HG03108 (cell line): ENCODE measurements around the gene OR2AT4.
"Not testable (repeated sequence)": the region's sequence is repeated elsewhere in the genome, so short reads cannot be mapped to it uniquely, and the experiment has no call there.

Source experiments
- ATAC-seq: cut with Tn5 transposase; IDR thresholded peaks from one replicate; pipeline ENCODE4 v1.9.1; 2021; ENCODE audit warnings: moderate library complexity; ENCODE audit not compliant: unreplicated experiment

Gene OR2AT4

GRCh38 chr11:75096456-75097172 lies at the start of gene OR2AT4:
Gene OR2AT4, minus strand, starts transcription at chr11:75096876.
- no peak for ATAC-seq

DNA sequence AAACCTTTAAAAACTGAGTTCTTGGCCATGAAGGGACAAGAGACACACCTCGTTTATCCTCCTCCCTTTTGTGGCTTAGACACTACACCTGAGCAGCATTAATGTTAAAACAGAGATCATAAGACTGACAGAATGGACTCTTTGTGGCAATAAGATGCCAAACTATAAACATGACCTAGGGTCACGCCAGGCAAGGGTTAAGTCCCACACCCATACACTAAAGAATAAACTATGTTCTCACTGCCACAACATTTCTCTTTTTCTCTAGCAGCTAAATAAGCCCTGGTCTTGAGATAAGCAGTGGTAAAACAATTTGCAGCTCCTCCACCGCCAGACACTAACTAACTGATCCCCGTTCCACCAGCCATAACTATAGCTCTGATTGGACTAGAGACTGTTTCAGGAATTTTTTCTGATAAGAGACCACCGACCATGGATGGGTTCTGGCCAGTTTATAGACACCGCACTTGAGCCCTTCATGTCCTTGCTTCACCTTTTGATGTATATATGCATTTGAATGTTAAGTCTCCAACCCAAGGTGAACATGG lies 49.4 kb upstream of the OR2AT4 start:
- no peak for ATAC-seq

DNA sequence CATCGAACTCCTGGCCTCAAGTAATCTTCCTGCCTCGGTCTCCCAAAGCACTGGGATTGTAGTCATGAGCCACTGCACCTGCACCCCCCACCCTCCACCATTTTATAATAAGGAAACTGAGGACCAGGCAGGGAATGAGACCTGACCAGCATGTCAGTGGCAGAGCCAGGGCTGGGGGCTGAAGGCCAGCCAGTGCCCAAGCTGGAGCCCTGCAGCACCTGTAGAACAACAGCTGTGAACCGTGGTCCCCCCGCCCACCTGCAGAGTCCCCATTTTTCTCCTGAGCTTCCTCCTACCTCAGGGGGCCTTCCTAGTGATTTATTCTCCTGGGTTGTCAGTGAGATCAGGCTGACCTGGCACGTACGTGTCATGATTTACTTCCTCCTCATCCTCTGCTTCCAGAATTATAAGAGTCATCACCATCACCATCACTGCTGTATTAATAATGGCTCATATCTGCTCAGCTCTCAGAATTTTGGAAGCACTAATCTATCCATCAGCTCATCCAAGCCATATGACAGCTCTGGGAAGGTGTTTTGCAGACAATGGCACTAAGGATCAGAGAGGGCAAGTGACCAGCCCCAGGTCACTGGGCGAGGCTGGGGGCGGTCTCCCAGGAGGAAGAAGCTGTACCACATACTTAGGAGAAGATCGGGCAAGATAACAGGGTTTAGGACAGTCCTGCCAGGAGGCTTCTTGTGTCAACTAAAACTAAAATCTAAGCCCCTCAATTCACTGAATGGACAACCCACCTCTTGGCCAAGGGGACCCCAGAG lies 48.7 kb upstream of the OR2AT4 start:
- ATAC-seq = no peak

DNA sequence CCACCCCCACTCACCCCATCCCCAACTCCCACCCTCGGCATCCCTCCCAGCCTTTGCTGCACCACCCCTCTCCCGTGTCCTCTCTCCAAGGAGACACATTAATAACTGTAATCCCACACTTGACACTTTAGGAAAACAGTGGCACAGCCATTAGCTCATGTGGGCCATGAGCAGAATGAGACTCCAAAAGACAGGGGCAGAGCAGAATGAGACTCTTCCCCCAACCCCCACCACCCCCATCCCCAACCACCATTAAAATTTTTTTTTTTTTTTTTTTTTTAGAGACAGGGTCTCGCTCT lies 48.0 kb upstream of the OR2AT4 start:
- ATAC-seq = no peak

DNA sequence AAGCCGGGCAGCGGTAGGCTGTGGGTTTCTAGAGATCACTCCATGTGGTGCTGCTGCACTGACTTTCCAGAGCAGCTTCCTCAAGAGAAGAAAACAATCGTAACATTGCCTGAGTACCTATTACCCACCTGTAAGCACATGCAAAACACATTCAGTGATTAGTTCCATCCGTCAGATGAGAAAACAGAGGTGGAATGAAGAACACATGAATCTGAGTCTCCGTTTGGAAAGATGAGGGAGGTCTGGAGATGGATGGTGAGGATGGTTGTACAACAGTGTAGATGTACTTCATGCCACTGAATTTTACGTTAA lies 46.7 kb upstream of the OR2AT4 start:
- no peak for ATAC-seq

DNA sequence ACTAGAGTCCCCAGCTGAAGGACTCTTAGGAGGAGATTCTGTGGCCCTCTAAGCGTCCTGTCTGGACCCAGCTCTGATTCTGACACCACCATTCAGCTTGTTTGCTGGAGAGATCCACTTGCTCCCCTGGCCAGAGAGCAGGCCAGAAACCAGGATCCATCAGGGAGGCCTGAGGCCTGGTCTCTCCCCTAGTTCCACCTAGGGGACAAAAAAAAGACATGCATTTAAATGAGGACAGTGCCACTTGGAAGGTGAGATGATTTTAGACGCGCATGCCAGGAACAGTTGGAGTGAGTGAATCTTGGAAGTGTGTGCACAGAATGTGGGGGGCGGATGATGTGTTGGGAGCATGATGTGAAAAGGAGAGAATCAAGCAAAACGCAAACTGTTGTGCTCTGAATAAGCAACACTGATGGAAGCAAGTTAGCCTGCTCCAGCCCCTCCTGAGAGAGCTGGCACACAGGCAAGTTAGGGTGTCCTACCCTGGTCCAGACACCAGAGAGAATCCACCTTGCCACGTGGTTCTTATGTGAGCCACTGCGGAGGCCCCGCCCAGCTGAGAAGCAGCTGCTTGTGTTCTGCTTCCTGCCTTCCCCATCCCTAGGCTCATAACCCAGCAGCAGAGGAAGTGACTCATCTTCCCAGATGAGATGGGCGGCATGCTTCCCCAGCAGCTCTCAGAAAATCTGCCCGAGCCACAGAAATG lies 46.2 kb upstream of the OR2AT4 start:
- ATAC-seq = peak; percentile 77

- ATAC-seq = no peak
Observed at GRCh38 chr11:75141166-75141565, 44.5 kb upstream of the OR2AT4 start.

DNA sequence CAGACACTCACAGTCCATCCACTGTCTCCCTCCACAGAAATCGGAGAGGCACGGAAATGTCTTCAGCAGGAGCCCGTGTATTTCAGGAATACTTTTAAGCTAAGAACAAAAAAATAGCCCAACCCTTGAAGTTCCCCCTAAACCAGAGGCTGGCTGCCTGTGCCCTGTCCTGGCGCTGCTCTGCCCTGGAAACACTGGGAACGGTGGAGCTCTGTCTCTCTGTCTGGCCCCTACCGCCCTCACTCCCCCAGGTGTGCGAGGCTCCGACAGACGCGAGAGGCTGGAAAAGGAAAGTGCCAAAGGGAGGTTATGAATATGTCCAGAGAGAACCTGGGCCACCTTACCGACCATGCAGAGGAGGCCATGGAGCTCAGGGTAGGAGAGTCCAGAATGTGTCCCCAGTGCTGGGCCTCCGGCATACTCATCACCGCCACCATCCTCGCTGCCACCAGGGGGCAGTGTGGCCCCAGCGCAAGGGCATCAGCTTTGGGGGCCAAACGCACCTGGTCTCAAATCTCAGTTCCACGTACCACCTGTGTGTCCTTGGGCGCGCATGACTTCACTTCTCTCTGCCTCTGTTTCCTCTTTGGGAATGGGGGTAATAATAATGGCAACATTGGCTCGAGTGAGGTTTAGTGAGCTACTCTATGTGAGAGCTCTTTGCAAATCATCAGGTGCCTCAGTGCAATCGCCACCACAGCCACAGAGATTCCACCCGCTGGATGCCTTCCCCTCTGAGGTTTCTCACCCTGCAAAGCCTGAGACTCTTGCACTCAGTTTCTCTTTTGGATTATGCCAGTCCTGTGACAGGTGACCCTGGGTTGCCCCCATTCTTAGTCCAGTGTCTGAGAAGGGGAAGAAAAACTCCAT lies 43.8 kb upstream of the OR2AT4 start:
- ATAC-seq = no peak

- no peak for ATAC-seq
Observed at GRCh38 chr11:75135651-75136050, 39.0 kb upstream of the OR2AT4 start.

GRCh38 chr11:75135021-75135650 lies 38.5 kb upstream of the OR2AT4 start:
- no peak for ATAC-seq

GRCh38 chr11:75133976-75134375 lies 37.3 kb upstream of the OR2AT4 start:
- ATAC-seq = no peak

DNA sequence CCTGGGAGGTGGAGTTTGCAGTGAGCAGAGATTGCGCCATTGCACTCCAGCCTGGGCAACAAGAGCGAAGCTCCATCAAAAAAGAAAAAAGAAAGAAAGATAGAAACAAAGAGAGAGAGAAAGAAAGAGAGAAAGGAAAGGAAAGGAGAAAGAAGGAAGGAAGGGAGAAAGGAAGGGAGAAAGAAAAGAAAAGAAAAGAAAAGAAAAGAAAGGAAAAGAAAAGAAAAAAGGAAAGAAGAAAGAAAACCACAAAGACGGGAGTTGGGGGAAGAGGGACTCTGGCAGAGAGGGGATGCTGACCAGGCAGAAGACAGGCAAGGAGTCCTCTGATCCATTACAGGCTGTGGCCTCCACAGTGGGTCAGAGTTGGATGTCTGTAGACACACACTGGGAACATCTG lies 35.4 kb upstream of the OR2AT4 start:
- ATAC-seq = no peak

DNA sequence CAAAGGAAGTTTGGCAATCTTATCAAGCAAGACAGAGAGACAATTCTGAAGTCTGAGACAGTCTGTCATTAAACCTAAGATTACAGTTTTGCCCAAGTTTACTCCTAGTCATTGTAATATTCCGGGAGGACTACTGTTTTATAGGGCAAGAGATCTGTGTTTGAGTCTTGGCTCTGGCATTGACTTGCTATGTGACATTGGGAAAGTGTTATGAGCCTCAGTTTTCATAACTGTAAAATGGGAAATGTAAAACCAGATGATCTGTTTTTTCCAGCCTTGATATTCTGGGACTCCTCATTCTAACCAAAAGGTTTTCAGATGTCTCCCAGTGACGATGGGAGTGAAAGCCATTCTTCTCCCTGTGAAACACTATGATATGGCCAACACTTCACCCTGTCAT lies 29.9 kb upstream of the OR2AT4 start:
- no peak for ATAC-seq

DNA sequence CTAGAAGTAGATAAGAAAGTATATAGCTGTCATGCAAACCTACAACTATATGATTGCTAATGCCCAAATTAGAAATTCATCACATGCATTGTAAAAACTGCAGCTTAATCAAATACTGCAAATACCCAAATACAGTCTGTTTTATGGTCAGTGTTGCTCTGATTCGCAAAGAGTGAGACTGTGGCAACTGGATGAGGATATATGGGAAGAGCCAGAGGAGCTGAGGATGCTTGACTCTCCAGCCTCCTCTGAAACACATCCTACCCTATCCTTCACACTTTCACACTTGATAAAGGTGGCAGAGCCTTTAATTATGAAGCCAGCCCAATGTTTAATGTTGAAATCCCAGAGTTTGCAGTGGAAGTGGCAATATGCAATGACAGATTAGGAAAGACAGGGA lies 21.9 kb upstream of the OR2AT4 start:
- ATAC-seq = no peak

GRCh38 chr11:75114465-75114864 lies 17.8 kb upstream of the OR2AT4 start:
- no peak for ATAC-seq

DNA sequence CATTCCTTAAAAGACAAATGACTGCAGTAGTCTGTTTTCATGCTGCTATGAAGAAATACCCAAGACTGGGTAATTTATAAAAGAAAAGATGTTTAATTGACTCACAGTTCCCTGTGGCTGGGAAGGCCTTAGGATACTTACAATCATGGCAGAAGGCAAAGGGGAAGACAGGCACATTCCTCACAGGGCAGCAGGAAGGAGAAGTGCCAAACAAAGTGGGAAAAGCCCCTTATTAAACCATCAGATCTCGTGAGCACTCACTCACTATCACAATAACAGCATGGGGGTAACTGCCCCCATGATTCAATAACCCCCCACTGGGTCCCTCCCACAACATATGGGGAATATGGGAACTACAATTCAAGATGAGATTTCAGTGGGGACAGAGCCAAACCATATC lies 16.4 kb upstream of the OR2AT4 start:
- no peak for ATAC-seq

DNA sequence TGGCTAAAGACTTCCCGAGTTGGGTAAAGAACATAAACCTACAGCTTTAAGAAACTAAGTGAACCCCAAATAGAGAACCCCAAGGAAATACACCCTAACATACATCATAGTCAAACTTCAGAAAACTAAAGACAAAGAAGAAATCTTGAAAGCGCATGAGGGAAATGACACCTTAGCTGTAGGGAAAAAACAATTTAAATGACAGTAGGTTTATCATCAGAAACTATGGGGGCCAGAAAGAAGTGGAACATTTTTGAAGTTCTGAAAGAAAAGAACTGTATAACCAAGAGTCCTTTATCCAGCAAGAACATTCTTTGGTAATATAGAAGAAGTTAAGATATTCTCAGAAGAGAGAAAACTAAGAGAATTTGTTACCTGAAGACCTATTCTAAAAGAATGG lies 15.5 kb upstream of the OR2AT4 start:
- ATAC-seq = no peak

DNA sequence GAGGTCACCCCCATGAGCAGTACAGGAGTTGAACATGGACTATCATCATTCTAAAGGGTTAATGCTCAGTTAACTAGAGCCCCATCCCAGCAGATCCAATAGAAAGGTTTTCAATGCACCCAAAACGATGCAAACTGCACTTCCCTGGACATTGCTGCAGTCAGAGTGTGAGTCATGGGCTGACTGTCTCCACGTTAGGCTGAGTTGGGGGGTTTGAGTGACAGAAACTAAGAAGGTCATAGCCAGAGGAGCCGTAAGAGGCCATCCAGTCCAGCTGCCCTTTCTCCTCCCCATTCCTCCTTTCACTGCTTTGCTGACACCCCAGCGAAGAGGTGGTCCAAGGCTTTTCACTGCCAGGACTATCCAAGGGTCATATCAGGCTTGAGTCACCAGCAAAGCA lies 10.5 kb upstream of the OR2AT4 start:
- ATAC-seq = no peak

DNA sequence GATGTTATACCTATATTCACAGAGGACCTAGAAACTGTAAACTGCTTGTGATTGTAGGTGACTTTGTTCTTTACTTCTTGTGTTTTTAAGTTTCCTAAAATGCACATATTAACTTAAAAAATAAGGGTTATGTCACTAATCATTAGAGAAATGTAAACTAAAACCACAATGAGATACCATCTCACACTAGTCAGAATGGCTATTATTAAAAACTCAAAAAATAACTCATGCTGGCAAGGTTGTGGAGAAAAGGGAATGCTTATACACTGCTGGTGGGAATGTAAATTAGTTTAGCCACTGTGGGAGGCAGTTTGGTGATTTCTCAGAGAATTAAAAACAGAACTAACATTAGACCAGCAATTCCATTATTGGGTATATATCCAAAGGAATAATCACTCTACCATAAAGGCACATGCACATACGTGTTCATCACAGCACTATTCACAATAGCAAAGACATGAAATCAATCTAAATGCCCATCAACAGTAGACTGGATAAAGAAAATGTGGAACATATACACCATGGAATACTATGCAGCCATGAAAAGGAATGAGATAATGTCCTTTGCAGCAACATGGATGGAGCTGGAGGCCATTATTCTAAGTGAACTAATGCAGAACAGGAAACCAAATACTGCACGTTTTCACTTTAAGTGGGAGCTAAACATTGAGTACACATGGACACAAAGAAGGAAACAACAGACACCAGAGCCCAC lies 9.4 kb upstream of the OR2AT4 start:
- not testable (repeated sequence) for ATAC-seq

- no peak for ATAC-seq
Observed at GRCh38 chr11:75105462-75105925, 8.8 kb upstream of the OR2AT4 start.
